Heart left ventricle (tissue), 13 donors: ENCODE data around the gene KANSL2.

Source experiments
- CTCF ChIP-seq, 12 donors: fragments of 200-600 bp; sonication (generic) in 4 of 12; IDR thresholded peaks; one replicate each; pipeline versions ENCODE4 v1.5.0 to v1.8.0; 2018 to 2022; ENCODE audit warnings: antibody characterized with exemption in 12 of 12, mild to moderate bottlenecking in 5 of 12
- POLR2A ChIP-seq, 2 donors: fragments of 450-650 bp; IDR thresholded peaks; one replicate each; pipeline ENCODE4 v1.6.1; 2017; ENCODE audit warnings: antibody characterized with exemption in 2 of 2, mild to moderate bottlenecking in 2 of 2, moderate library complexity in 2 of 2
- donor health status: ischemic (EF 13 %, LVEDD 7.1; RV severe dilation, severe dysfunction).
- donor health status: DM: no; HTN: yes; CAD: no.
- donor health status: DM: no; HTN: no; CAD: no.
- donor health status: ischemic (EF 25% LVEDD 6.9; RV normal size, moderate dysfunction).
- donor health status: ischemic (EF 25% LVEDD 5.7; RV mildly dilated, moderate dysfunction).
- donor health status: ischemic (EF 35%, LVEDD 5.7; RV mildly dilated, moderate dysfunction).
- donor health status: nonischemic (EF 11% LVEDD 7.7; RV severe dilation, severe dysfunction).
- donor health status: DM: yes; HTN: yes; CAD: no.
- donor health status: PGD.
- donor health status: ischemic (EF 29% LVEDD 5.4; RV normal size, mild dysfunction).
- donor health status: nonischemic (EF 23%, LVEDD 6.1; RV moderate dilation, normal function).

GRCh38 chr12:48716493-48717251, 34.6 kb upstream of the KANSL2 start, which contains the start of gene CCNT1:
- TF ChIP-seq POLR2A (IDR thresholded peaks at IDR 0.05), result peak in 1 of 2 donors; percentile 65
- peak in 4 of 12 donors; percentile 13 to 36 (median 22) for TF ChIP-seq CTCF (IDR thresholded peaks at IDR 0.05)
